NCI-H1092 (cell line): ENCODE measurements around the gene CTBP2.

Experiments used
- DNase-seq: peaks from one replicate; lab custom pipeline; 2025; lab: John Stamatoyannopoulos, UW

Gene CTBP2

GRCh38 chr10:125159932-125160855 is at the start of gene CTBP2:
Gene CTBP2, minus strand, starts transcription at chr10:125160563.
- DNase-seq: no peak

GRCh38 chr10:125209591-125210355 is 49.4 kb upstream of the CTBP2 start:
- no peak for DNase-seq

GRCh38 chr10:125208854-125209565 is 48.6 kb upstream of the CTBP2 start:
- no peak for DNase-seq

- DNase-seq: no peak
Measured at GRCh38 chr10:125206623-125207022, 46.3 kb upstream of the CTBP2 start.

- DNase-seq: no peak
Measured at GRCh38 chr10:125205431-125205830, 45.1 kb upstream of the CTBP2 start.

DNA sequence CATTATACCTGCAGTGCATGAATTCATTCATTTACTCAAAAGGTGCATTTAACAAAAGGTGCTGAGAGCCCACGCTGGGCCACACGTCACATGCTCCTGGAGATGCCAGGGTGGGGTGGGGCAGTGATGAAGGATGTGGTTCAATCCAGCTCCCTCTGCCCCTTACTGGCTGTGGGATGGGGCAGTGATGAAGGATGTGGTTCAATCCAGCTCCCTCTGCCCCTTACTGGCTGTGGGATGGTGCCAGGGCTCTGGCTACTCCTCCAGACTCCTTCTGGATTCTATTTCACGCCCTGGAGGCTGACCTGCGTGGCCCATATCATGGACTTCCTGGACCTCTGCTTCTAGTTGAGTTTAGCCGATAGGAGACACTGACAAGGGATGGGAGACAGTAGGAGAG is 44.0 kb upstream of the CTBP2 start:
- DNase-seq: no peak

DNA sequence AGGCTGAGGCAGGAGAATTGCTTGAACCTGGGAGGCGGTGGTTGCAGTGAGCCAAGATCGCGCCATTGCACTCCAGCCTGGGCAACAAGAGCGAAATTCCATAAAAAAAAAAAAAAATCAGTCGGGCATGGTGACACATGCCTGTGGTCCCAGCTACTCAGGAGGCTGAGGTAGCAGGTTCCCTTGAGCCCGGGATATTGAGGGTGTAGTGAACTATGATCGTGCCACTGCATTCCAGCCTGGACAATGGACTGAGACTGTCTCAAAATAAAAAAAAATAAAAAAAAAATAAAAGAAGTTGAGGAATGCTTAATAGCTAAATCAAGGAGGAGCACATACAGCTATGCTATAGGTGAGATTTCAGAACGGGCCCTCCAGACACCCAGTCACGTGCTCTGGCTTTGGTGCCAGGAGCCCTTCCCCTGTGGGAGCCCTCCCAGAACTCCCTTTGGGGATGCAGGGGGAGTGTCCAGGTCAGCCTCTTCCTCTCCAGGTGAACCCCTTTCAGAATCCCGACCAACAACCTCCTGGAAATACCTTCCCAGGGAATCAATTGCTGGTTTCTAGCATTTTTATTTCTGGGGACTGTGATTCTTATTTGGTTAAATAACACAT is 42.9 kb upstream of the CTBP2 start:
- DNase-seq: no peak

DNA sequence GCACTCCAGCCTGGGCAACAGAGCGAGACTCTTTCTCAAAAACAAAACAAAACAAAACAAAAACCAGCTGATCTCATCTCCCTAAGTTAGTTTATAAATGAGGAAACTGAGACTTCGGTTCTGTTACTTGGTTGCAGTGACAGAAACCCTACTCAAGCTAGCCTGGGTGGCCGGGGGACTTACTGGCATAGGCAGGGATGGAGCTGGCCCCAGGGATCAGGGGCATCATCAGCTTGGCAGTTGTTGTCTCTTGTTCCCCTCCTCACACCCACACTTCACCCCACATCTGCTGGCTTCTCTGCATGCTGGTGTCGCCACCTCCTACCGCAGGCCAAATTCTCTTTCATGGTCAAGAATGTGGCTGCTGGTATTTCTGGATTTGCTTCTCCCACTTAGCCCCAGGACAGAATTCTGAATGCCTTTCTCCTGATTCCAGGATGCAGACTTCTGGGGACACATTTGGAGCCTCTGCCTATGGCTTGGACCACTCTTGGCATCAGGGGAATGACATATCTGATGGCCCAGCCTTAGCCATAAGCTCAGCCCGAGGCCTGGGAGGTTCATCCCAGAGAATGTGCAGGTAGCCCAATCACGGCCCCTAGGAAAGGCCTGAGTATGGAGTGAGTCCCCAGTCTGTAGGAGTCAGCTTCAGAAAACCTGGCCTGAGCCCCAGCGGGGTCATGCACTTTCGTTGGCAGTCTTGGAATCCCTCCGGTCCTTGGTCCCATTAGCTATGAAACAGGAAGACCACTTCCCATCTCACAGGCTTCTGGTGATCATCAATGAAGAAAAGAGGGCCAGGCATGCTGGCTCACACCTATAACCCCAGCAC is 41.6 kb upstream of the CTBP2 start:
- no peak for DNase-seq

- no peak for DNase-seq
Measured at GRCh38 chr10:125201108-125201524, 40.8 kb upstream of the CTBP2 start.

GRCh38 chr10:125200396-125200795 is 40.0 kb upstream of the CTBP2 start:
- no peak for DNase-seq

DNA sequence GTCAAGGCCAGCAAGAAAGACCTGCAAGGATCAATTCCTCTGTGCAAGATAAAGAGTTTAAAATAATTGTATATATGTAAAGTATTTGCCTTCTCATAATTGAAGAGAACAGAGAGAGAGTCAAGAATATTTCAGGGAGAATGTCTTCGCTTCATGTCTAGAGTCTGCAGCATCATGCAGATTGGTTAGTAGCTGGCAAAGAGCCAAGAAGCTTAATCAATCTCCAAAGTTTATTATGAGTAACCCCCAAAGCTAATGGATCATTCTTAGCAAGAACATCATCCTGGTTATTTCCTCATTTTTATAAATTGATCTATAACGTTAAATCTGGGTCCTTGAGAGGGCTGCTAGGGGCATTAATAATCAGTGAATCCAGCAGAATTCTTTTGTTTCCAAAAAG is 38.9 kb upstream of the CTBP2 start:
- no peak for DNase-seq

- DNase-seq: no peak
Measured at GRCh38 chr10:125194814-125195213, 34.5 kb upstream of the CTBP2 start.

DNA sequence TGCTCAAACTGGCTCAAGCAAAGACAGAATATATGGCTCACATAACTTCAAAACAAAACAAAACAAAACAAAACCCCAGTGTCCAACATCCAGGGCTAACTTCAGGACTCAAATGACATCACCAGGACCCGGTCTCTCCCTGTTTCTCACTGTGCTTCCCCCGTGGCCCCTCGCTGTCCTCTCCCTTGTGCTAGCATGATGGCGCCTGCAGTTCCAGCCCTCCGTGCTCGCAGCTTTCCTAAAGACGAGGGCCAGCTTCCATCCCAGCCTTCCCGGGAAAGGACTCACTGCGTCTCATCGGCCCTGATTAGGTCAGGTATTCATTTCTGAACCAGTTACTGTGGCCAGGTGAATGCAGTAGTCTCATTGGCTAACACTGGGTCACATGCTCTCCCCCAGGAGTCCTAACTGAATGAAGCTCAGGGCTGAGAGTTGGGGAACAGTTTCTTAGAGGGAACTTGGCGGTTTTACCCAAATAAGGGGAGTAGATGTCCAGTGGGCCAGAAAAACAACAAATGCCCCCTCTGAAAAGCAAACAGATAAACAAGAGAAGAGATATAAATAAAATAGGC is 33.0 kb upstream of the CTBP2 start:
- DNase-seq: no peak

GRCh38 chr10:125192620-125193019 is 32.3 kb upstream of the CTBP2 start:
- DNase-seq: no peak

DNA sequence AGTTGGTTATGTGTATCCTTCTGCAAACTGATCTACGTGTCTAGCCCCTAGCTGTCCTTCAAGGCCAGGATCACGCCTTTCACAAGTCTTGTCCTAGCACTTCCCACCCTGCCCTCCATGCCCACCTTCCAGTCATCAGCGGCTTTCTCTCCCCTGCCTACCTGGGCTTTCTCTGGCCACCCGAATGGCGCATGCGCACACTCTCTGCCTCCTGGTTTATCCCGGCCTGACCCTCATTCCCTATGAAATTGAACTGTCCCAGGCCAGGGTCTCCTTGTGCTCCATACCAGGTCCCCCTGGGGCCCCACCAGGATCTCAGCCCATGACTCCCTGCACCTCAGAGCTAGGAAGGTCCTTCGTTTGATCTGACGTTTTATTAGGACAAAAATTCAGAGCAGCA is 31.6 kb upstream of the CTBP2 start:
- no peak for DNase-seq

DNA sequence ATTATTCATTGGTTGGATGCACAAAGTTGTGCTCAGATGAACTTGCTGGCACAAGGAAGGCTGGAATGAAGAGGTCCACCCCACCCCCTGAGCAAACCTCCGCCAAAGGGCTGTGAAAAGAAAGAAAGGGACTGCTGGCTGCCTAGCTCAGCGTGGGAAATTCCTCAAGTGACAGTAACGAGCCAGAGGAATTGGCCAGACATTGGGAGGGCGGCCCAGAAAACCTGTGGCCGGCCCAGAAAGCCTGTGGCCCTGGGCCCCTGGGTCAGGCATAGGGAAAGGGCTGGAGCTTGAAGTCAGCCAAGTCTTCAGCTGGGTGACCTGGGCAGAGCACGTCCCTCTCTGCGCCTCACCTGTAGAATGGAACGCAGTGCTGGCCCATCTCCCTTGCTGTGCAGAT is 30.6 kb upstream of the CTBP2 start:
- no peak for DNase-seq

- DNase-seq: no peak
Measured at GRCh38 chr10:125190414-125190813, 30.1 kb upstream of the CTBP2 start.

DNA sequence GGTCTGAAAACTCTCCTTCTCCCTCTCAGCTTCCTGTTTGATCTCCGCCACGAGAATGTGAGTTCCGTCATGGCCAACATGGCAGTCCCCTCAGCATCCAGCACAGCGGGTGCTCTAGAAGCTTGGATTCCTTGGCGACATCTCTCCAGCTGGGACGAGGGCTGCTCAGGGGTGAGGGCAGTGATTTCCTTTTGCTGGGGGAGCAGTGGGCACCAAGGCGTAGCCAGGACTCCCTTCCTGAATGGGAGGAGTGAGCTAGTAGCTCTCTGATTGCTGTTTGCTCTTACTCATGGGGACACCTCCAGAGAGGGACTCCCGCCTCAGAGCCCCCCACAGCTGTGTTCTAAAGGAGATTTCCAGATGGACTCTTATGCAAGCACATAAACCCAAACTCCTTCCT is 28.8 kb upstream of the CTBP2 start:
- DNase-seq: no peak

- DNase-seq: no peak
Measured at GRCh38 chr10:125187238-125188194, 27.2 kb upstream of the CTBP2 start.
